GM18498 (cell line): ENCODE data around the gene SLC22A23.

Experiments
- ATAC-seq: cut with Tn5 transposase; IDR thresholded peaks from one replicate; pipeline ENCODE4 v1.9.1; 2021; ENCODE audit warnings: mild to moderate bottlenecking, moderate library complexity; ENCODE audit not compliant: unreplicated experiment

Gene SLC22A23

DNA sequence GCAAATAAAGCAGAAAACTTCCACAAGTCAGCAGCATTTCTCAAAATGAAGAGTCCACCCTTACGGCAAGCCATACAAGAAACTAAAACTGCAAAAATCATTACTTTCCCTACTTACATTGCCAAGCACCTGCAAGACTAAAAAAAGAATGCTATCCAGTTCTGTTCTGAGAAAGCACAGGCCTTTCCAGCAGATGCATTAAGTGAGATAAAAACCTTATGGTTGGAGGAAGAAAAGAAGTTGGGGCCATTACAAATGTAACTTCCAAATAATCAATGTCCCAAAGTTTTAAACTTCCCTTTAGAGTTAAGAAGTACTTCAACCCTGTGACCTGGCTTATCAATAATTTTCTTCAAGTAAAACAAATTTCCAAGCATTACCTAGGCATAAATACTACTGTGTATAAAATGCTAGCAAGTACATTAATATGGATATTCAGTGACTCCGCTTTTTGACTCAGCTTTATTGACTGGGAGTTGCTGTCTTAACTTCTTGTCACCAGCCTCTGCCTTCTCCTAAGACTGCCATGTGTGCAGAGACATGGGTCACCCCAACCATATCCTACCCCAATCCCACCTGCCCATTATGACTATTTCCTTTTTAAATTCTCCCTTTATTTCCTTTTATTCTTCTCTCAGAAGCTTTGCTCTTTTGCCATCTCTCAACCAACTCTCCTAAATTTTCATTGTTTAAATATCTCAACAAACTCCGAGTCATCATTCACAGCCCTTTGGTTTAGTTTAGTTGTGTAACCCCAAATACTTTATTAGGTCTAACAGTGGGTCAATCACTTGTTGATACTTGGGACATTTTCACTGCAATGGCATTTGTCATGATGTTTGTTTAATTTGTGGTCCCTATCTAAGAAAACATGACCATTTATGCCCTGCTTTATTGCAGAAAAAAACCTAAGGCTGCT lies 49.7 kb downstream of the SLC22A23 start:
- no peak for ATAC-seq

DNA sequence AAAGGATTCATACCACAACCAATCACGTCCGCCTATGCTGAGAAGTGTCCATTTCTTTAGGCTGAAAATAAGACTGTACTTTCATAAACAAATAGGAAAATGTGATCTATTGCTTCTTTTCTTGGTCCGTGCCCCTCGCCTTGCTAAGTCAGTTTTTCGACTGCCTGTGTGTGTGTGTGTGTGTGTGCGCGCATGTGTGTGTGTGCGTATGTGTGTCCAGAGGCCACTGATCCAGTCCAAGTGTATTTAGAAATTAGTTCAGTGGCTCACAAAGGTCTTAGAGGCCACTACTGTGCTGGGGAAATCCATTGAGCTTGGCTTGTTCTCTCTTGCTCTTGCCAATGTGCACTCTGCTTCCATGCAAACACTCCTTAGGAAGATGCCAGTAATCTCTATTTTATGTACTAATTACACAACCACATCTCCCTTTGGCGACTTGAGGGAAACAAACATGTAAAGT lies 50.5 kb downstream of the SLC22A23 start:
- ATAC-seq: no peak

GRCh38 chr6:3405679-3406078 lies 51.2 kb downstream of the SLC22A23 start:
- ATAC-seq: no peak

- ATAC-seq: no peak
Measured at GRCh38 chr6:3405182-3405518, 51.7 kb downstream of the SLC22A23 start.

GRCh38 chr6:3403238-3404173 lies 53.3 kb downstream of the SLC22A23 start:
- ATAC-seq: no peak

DNA sequence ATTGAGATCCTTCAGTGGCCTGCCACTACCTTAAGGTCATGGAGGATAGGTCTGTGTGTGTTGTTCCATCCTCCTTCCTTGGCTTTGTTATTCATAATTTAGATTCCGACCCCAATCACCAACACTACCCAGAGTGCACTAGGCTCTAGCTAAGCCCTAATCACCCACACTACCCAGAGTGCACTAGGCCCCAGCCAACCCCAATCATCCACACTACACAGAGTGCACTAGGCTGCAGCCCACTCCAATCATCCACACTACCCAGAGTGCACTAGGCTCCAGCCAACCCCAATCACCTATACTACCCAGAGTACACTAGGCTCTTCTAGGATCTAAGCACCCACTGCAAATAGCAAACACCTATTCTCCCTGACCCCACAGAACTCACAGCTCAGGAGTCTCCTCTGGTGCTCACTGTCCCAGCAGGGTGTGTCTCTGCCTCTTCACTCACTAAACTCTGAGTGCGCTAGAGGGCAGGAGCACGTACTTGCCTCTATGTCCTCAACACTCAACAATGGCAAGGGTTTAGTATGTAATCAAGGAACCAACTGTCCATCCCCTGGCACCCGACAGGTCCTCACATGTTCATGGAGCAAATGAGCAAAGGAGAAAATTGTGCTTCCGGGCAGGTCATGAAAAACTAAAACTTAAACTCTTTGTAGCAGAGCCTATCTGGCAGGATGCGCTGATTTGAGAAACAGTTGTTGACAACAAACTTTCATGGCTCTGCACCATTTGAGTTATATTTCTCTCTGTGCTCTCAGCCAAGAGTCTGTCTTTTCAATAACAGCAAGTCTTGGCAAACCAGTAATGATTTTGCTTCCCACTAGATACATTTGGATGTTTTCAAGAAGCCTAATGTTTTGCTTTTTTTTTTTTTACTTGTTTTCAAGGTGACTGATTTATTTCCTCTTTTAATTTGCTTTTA lies 54.3 kb downstream of the SLC22A23 start:
- ATAC-seq: no peak

- ATAC-seq: no peak
Measured at GRCh38 chr6:3400162-3400561, 56.7 kb downstream of the SLC22A23 start.

DNA sequence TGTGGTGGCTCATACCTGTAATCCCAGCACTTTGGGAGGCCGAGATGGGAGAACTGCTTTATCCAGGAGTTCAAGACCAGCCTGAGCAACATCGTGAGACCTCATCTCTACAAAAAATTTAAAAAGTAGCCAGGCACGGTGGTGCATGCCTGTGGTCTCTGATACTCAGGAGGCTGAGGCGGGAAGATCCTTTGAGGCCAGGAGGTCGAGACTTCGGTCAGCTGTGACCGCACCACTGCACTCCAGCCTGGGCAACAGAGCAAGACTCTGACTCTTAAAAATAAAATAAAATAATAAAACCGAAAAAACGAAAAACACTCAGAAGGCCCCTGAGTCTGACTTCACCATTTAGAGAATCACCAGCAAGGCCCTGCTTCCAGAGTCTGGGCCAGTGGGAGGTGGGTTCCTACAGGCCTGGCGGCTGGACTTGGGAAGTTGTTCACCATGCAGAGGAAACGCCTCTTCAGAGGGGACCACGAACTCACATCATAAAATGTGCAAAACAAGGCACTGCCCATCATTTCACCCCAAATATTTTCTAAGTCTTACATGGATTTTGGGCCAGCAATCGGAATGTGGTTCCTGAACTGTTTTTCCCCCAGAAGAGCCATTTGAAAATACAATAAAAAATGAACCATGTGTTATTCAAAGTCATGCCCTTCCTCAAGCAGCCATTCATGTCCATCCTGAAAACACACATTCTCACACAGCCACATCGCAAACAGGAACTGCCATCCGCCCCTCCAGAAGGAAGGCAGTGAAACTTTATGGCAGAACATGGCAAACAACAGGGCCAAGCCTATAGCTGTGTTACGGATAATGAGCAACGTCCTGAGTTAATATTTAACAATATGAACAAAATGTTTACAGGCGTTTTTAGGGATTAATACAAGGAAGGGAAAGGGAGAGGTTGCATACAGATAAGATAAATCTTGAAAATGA lies 57.8 kb downstream of the SLC22A23 start:
- no peak for ATAC-seq

DNA sequence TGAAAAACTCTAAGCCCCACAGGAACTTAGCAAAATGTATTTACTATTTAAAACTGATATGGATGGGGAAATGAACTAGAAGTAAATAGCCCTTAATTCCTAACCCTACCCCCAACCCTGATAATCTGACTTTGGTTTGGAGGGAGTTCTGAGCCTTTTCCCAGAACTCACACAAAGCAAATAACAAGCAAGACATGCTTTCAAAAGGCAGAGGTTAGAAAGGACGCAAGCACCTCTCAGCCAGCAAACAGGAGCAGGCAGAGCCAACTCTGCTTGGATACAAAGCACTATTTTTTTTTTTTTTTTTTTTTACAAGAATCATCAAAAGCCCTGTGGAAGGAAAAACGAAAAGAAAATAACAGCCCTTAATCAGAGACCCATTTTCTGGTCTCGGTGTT lies 58.7 kb downstream of the SLC22A23 start:
- ATAC-seq: no peak

DNA sequence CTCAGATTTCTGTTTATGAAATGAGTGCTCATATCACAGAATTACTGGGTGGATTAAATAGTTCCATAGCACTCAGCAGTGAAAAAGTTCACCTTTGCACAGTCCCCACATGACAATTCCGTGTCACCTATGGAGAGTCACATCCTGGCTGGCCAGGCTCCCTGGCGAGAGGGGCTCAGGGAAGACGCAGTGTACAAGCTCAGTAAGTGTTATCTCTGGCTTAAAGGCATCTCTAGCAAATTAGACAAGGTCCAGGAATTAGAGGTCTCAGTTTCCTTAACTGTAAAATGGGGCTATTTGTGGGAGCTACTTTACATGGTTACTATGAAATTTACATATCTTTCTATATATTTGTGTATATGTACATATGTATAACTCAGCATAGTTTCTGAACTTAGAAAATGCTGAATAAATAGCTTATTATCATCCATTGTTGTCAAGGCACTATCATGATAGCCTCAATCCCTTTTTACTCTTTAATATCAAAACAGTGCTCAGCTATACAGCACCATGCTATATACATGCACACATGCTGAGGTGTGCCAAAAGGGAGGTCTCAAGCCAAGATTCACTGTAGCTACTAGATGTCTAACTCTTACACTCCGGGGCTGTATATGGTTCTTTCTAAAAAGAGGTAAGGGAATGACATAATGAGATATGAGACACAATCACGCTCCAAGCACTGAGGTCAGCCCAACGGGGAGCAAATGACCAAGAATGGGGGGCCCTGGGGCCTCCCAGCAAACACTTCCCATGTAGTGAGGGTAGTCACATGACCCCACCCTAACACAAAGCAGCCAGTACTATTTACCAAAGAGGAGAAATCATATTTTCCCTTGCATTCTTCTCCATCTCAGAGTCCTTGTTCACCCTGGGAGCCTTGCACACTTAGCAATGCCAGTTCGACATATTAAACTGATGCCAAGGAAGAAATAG lies 59.4 kb downstream of the SLC22A23 start:
- ATAC-seq: no peak

DNA sequence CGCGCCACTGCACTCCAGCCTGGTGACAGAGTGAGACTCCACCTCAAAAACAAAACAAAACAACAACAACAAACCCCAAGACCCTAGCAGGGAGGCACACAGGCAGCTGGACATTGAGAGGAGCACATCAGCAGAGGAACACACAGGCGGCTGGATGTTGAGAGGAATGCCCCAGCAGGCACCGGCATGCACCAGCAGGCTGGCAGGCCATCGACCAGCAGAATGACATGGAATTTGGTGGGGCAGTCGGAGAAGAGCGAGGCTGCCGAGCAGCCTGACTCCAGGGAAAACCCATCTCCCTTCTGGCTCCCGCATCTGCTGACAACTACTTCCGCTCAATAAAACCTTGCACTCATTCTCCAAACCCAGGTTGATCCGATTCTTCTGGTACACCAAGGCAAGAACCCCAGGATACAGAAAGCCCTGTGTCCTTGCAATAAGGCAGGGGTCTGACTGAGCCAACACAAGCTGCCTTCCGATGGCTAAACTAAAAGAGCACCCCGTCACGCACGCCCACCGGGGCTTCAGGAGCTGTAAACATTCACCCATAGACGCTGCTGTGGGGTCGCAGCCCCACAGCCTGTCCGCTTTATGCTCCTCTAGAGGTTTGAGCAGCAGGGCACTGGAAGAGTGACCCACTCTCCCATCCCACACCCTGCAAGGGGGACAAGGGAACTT lies 60.2 kb downstream of the SLC22A23 start:
- ATAC-seq: no peak

GRCh38 chr6:3394671-3395070 lies 62.2 kb downstream of the SLC22A23 start:
- ATAC-seq: no peak

GRCh38 chr6:3393836-3394202 lies 63.0 kb downstream of the SLC22A23 start:
- no peak for ATAC-seq

GRCh38 chr6:3392930-3393835 lies 63.7 kb downstream of the SLC22A23 start:
- no peak for ATAC-seq

GRCh38 chr6:3391902-3392458 lies 64.9 kb downstream of the SLC22A23 start:
- no peak for ATAC-seq

DNA sequence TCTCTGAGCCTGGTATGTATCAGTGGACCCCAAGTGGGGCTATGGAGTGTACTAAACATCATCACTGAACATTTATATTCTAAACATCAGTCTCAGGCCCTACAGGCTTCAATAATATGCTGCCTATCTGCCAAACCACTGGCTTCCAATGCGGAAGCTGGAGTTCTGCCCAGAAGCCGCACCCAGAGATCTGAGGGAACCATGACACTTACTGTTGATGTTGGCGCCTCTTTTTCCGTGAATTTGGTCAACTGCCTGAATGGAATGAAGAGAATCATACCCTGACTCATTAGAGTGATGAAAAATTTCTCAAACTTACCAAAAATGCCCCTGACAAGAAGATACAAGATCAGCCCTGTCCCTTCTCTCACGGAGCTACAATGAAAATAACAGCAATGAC lies 66.2 kb downstream of the SLC22A23 start:
- no peak for ATAC-seq
